GM18858 (cell line): ENCODE measurements around the gene CAMKMT.
"Not testable (repeated sequence)": the region's sequence is repeated elsewhere in the genome, so short reads cannot be mapped to it uniquely, and the experiment has no call there.

Experiments
- ATAC-seq: cut with Tn5 transposase; IDR thresholded peaks from one replicate; pipeline ENCODE4 v1.9.1; 2021; ENCODE audit not compliant: unreplicated experiment

Gene CAMKMT

GRCh38 chr2:44580875-44581515, 219.2 kb downstream of the CAMKMT start:
- no peak for ATAC-seq

- ATAC-seq: no peak
These were observed 220.7 kb downstream of the CAMKMT start for GRCh38 chr2:44582363-44583008.

DNA sequence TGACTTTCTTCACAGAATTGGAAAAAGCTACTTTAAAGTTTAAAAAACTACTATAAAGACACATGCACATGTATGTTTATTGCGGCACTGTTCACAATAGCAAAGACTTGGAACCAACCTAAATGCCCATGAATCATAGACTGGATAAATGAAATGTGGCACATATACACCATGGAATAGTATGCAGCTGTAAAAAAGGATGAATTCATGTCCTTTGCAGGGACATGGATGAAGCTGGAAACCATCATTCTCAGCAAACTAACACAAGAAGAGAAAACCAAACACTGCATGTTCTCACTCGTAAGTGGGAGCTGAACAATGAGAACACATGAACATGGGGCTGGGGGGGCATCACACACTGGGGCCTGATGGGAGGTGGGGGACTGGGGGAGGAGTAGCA, 233.9 kb downstream of the CAMKMT start:
- not testable (repeated sequence) for ATAC-seq

DNA sequence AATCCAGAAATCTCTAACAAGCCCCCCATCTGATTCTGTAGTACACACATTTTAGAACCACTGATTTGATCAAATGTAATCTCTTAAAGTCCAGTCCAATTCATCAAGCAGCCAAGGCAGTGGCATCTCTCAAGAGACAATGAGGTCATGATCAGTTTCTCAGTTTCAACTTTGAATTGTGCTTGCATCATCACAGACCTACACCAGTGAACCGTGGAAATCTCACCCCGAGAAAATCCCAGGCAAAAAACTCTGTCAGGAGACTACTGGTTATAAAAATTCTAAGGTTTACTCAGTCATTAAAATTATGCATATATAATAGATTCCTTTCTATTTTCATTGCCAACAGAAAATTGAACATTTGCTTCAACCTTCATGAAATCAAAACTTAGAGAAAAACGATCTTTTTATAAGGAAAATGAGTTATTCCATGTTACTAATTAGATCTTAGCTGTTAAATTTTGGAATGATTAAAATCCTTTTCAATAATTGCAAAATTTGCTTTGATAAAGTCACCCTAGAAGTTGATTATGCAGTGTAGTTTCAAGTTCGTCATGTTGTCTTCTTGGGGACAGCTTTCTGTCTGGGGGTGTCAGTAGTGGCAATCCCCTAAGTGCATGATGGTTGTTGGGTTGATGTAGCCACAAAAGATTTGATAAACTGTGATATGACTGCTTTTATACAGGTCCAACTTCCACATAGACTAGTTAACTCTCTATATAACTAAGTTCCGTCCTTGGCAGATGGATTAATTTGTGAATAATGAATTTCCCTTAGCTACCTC, 235.0 kb downstream of the CAMKMT start:
- no peak for ATAC-seq

- no peak for ATAC-seq
These were observed 236.8 kb downstream of the CAMKMT start for GRCh38 chr2:44598330-44599119.

- ATAC-seq: no peak
These were observed 237.4 kb downstream of the CAMKMT start for GRCh38 chr2:44599130-44599529.

GRCh38 chr2:44602446-44602845, 240.7 kb downstream of the CAMKMT start:
- ATAC-seq: no peak

- no peak for ATAC-seq
These were observed 243.8 kb downstream of the CAMKMT start for GRCh38 chr2:44605511-44605910.

- no peak for ATAC-seq
These were observed 250.5 kb downstream of the CAMKMT start for GRCh38 chr2:44612276-44612675.

DNA sequence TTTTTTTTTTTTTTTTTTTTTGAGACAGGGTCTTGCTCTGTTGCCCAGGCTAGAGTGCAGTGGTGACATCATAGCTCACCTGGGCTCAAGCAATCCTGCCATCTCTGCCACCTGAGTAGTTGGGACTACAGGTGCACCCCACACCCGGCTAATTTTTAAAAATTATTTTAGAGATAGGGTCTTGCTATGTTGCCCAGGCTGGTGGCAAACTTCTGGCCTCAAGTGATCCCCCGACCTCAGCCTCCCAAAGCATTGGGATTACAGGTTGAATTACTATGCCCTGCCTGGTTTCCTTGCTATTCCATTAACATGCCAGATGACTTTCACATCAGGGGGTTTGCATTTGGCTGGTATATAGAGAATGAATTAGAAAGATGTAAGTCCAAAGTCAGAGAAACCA, 253.2 kb downstream of the CAMKMT start:
- no peak for ATAC-seq

DNA sequence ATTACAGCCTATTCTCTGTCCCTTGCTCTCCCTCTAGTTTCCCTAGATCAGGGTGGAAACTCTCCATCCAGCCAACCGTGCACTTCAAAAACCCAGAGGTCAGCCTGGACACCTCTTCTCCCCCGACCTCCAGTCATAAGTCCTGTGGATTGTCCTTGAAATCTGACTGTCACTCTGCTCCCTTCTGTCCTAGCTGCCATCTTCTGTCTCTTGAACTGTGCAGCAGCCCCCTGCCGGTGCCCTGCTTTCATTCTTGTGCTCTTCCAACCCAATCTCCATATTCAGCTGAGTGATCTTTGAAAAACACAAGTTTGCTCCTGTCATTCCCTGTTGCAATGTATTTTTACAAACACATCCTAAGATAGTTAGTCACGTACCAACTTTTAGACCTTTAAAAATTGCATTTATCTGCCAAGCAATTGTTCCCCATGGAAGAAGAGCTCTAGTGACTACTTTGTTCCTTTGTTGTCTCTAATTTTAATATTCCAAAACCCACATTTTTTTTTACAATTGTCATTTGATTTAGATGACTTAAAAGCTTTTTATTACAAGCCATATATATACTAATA, 254.3 kb downstream of the CAMKMT start:
- ATAC-seq: no peak

DNA sequence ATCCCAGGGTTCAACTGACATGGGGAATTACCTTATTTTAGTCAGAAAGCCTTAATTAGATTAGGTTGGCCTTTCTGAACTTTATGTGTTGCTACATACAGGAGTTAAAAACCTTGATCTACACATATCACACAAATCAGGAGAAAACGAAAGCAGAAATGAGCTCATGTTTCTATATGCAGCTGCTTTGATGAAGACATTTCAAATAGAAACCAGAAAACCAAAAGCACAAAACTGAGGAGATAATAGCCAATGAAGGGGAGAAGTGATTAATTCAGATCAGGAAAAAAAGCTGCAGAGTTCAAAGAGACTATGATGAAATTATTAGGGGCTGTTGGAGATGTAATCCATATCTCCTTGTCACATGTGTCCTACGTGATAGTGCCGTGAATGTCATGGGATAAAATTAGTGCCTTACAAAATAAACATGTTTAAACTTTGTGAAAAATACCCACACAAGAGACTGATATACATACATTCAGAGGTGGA, 255.0 kb downstream of the CAMKMT start:
- ATAC-seq: peak; percentile 86

GRCh38 chr2:44618251-44619023, 256.7 kb downstream of the CAMKMT start:
- no peak for ATAC-seq

DNA sequence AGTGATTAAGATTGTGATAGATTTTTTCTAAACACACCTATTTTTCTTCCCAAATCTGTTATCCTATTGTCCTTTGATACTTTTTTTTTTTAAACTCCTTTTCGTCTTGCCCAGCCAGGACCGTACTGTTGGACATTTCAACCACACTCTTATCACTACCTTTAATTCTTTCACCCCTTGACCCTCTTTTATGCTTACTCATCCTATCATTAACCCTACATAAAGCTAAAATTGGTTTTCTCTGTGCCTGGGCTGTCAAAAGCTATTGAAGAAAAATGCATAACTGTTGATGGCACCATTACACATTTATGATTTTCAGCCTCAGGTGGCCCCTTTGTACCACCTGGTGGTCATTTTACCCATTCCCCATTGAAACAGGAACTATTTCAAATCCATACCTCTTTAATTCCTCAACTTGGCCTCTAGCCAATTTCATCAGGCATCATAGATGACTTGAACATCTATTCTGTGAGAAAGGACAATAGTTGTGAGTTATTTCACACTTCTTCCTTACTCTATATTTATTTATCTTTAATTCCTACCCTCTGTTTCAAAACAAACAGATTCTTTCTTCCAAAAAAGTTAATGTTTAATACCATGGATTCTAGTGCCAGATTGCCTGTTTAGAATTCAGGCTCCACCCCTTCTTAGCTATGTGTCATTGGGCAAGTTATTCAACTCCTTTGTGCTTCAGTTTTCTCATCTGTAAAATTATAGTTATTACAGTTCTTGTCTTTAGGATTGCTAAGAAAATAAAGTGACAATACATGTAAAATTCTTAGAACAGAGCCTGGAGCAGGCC, 258.6 kb downstream of the CAMKMT start:
- ATAC-seq: no peak

DNA sequence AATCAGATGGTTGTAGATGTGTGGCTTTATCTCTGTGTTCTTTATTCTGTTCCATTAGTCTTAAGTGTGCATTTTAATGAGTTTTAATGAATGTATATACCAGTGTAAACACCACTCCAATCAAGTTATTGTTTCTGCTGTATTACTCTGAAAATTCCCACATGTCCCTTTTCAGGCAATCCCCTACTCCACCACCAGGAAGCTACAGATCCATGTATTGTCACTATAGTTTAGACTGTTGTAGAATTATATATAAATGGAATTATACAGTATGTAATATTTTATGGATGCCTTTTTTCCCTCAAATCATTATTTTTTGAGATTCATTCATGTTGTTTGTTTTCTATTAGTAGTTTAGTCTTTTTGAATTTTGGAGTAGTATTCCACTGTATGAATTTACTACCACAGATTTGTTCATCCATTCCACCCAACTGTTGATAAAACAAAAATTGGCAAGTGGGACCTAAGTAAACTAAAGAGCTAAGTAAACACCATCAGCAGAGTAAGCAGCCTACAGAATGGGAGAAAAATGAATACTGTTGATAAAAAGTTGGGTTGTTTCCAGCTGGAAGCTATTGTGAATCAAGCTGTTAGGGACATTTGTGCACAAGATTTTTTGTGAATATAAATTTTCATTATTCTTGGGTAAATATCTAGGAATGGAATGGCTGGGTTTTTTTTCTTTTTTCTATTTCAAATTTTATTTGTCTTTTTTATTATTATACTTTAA, 262.0 kb downstream of the CAMKMT start:
- no peak for ATAC-seq

DNA sequence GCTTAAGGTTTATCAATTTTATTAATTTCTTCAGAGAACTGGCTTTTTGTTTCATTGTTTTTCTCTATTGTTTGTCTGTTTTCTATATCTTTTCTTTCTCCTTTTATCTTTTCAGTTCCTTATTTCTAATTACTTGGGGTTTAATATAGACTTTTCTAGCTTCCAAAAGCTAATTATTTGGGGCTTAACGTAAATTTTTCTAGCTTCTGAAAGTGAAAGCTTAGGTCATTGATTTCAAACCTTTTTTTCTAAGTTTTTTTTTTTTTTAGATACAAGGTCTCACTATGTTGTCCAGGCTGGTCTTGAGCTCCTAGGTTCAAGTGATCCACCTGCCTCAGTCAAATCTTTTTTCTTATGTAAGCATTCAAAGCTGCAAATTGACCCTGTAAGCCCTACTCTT, 266.6 kb downstream of the CAMKMT start:
- ATAC-seq: no peak

- ATAC-seq: no peak
These were observed 271.4 kb downstream of the CAMKMT start for GRCh38 chr2:44632931-44633689.

DNA sequence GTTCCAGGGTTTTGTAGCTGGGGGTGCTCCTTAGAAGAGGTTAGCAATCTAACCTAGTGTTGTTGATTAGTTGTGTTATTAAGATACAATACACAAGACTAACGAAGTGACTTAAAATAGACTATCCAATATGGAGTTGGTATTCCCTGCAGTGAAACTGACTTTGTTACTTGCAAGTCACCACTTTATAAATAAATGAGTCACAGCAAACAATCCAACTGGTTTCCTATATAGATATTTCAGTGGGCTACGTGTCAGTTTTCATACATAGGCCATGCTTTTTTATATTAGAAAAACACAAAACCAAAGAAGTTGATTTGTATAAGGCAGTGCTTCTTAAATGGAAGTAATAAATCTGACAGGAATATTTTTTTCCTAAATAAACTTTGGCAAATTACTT, 274.0 kb downstream of the CAMKMT start:
- ATAC-seq: no peak
